ENCODE measurements around the gene MOB3A.

The MOB3A gene

DNA sequence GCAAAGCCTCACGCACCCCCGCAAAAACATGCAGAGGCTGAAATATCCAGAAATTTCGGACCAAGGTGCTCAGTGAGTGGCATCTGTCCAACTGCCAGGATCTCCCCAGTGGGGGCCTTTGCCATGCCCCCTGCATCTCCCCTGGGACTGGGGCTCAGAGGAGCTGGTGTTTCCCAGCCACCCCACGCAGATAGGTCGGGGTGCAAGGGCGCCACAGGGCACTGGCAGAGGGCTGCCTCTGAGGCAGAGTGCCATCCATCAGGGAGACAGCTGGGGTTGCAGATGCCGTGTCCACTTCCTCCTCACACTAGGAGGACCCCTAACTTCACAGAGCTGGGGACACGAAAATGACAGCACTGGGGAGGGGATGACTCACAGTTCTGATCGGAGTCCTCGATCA is 26.9 kb upstream of the MOB3A start:
- DNase-seq, result no peak

GRCh38 chr19:2122251-2122650 is 26.1 kb upstream of the MOB3A start:
- no peak for DNase-seq

GRCh38 chr19:2121416-2122051 is 25.4 kb upstream of the MOB3A start:
- no peak for DNase-seq

DNA sequence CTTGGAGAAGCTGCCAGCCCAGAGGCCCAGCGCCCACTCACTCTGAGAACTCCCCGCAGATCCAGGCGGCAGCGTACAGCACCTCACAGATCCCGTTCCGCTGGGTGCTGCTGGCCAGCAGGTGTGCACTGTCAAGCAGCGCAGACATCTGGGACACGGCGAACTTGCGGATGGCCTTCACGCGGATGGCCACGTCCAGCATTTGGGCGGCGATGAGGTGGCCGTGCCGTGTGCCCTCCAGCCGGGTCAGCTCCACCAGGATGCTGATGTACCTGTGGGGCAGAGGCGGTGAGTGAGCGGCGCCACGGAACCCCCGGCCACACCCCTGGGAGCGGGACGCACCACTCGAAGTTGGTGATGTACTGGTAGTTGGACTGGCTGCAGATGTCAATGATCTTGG is 24.7 kb upstream of the MOB3A start:
- no peak for DNase-seq

- DNase-seq, result no peak
Observed at GRCh38 chr19:2119921-2120785, 24.0 kb upstream of the MOB3A start.

GRCh38 chr19:2118438-2118837 is 22.3 kb upstream of the MOB3A start:
- DNase-seq, result no peak

GRCh38 chr19:2117215-2117960 is 21.3 kb upstream of the MOB3A start:
- no peak for DNase-seq

GRCh38 chr19:2116507-2116906 is 20.4 kb upstream of the MOB3A start:
- no peak for DNase-seq

GRCh38 chr19:2115911-2116426 is 19.8 kb upstream of the MOB3A start:
- no peak for DNase-seq

DNA sequence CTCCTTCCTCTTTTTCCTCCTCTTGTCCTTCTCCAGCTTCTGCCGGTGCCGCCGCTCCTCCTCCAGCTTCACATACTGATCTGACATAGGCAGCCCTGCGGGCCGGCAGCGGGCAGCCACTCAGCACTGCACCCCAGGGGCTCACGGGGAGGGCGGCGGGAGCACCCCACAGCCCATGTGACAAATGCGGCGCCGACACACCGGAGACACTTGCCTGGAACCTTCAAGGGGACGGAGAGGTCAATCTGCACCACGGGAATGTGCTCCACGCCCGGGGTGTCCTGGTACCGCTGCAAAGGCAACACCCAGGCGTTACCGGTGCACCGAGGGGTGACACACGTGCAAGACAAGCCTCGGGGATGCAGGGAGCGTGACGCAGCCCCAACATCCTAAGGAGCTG is 19.2 kb upstream of the MOB3A start:
- no peak for DNase-seq

DNA sequence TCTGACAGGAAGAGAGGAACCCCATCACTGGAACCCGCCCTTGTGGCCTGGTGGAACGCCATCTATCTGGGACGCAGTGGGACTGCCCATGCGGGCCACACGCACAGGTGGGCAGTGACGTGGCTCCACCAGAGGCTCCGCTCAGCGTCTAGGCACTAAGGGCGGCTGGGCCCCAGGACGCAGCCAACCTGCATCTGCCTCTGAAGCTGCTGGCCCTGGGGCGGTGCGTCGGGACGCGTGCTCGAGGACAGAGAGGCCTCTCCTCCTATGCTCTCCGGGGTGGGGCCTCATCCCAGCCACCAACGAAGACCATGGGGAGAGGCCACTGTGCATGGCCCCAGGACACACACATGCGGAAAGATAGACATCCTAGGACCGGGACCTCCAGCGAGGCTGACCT is 18.7 kb upstream of the MOB3A start:
- no peak for DNase-seq

- no peak for DNase-seq
Observed at GRCh38 chr19:2114218-2114617, 18.1 kb upstream of the MOB3A start.

GRCh38 chr19:2113439-2114211 is 17.5 kb upstream of the MOB3A start:
- no peak for DNase-seq

GRCh38 chr19:2112516-2113320 is 16.6 kb upstream of the MOB3A start:
- DNase-seq, result no peak

DNA sequence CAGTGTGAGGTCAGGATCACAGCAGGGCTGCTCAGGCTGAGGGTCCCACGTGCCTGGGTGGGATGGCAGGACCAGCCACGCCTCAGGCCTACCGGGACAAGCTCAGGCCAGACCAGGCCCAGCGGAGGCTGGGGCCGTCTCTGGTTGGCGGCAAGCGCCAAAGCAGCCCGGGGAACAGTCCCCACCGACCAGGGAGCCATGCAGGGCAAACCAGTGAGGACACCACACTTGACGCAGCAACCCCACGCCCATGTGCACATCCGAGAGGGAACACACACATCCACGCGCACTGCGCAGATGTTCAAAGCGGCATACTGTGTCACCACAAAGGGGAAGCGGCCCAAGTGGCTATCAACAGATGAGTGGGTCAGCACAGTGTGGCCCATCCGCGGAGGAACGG is 15.8 kb upstream of the MOB3A start:
- no peak for DNase-seq

- no peak for DNase-seq
Observed at GRCh38 chr19:2111425-2111824, 15.3 kb upstream of the MOB3A start.

DNA sequence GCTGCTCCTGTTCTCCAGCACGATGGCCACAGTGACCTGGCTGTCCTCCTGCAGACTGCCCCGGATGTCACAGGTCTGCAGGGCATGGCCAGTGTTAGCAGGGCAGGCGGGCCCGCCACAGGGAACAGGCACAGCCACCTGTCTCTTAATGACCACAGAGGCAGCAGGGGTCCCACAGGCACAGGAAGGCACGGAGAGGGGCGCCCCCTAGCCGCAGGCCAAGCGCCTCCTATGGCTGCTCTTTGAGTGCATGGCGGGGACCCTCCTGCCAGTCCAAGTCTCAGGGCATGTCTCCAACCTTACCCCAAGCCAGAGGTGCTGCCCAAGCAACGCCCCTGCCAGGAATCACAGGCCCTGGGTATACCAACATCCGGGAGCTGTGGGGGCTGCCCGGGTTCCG is 14.7 kb upstream of the MOB3A start:
- no peak for DNase-seq

DNA sequence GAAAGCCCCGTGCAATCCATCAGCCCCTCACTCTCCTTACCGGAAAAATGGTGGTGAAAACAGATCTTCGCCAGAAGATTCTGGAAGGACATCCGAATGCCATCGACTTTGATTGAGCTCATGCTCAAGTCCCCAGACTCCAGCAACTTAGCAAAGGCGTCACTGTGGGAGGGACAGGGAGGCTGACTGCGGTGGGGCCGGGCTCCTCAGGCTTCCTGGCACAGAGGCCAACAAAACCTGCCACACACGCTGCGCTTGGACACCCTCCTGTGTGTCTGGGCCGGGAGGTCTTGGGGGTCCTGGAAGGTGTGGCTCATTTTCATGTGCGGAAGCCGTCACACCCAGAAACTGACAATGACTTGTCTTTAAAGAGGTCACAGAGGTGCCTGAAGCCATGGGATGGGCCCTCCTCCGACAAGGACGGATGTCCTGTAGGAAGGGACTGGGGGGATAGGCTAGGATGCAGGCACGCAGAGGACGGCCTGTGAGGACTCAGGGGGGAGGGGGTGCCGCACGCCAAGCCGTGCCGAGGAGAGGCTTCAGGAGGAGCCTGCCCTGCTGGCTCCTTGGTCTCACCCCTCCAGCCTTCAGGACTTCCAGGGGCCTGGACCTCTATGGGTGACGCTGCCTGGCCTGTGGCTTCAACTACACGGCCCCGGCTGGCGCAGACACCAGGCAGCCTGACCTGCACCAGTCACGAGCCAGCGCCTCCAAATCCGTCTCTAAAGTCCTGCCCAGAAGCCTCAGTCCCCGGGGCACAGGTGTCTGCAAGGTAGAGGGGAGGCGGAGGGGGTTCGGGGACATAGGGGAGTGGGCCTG is 13.1 kb upstream of the MOB3A start:
- no peak for DNase-seq

DNA sequence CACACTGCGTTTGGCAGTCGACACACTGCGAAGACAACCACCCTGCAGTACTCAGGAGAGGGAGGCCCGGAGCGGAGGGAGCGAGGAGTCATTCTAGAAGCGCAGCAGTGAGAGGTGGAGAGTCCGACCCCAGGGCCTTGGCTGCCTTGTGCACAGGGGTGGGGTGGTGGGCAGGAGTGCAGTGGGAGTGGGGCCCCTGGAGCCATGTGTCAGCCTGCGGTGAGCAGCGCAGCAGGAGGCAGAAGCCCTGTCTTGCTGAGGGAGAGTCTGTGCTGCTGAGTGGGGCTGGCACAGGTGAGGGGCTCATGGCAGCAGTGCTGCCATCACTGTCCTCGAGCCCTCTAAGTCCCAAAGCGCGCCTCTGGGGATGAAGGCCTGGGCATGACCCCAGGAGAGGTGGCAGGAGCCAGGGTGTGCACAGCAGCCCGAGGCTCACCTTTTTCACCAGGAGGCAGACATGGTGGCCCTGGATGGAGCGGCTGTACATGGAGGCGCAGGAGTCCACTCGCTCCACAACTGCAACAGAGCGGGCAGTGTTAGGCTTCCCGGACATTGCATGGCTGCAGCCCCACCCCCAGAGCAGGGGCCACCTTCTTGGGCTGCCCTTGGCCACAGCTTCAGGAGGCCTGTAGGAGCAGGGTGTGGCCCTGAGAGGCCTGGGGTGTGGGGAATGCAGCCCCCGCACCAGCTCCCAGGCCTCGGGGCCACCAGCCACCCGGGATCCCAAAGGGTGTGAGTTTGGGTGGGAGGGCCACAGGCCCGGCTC is 12.3 kb upstream of the MOB3A start:
- DNase-seq, result no peak

DNA sequence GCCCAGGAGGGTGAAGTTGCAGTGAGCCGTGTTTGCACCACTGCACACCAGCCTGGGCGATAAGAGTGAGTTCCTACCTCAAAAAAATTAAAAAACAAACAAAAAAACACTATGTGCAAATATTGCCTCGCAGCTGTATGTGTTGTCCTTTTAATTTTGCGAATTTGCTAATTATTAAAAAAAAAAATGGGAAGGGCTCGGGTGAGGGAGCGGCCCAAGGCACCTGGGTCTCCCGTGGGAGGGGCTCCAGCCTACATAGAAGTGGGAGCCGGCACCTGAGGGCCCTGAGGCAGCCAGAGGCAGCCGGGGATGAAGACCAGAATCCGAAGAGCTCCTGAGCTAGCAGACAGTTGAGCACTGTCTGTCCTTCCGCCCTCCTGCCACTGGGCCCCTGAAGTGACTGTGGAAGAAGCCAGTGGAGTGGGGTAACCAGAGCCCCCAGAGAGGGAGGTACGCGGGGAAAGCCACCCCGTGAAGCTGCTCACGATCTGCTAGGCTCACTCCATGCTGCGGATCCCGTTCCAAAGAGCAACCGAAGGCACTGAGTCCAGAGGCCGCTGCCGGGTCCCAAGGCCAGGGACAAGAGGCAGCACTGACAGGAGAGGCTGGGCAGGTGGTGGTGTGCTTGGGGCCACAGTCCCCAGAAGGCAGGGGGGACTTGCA is 7.0 kb upstream of the MOB3A start:
- no peak for DNase-seq

Measured in activated naive CD4-positive, alpha-beta T cell treated with Interleukin-2 at 50 U/mL for 16 hours (primary cell).